ENCODE measurements around the gene CDKN2AIPNL.

The CDKN2AIPNL gene

DNA sequence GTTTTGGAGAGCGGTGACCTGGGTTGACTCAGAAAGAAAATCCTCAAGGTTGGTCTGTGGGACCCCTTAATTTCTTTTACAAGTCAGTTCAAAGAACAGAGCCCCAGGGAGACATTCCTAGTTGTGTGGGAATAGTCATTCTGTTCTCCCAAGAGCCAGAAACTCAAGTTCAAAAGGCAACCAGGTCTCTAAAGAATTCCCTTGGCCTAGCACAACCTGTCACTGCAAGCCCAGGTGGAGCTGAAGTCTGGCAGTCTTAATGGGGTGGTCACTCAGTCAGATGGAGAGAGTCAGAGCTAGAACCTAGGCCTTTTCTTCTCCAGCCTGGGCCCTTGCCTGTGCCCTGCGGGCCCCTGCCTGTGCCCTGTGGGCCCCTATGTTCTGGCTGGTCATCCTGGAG, 37.5 kb upstream of the CDKN2AIPNL start:
- H3K27ac ChIP-seq (ENCODE audit: low read length): no peak overlapping the region
- TF ChIP-seq, protein P1, sequence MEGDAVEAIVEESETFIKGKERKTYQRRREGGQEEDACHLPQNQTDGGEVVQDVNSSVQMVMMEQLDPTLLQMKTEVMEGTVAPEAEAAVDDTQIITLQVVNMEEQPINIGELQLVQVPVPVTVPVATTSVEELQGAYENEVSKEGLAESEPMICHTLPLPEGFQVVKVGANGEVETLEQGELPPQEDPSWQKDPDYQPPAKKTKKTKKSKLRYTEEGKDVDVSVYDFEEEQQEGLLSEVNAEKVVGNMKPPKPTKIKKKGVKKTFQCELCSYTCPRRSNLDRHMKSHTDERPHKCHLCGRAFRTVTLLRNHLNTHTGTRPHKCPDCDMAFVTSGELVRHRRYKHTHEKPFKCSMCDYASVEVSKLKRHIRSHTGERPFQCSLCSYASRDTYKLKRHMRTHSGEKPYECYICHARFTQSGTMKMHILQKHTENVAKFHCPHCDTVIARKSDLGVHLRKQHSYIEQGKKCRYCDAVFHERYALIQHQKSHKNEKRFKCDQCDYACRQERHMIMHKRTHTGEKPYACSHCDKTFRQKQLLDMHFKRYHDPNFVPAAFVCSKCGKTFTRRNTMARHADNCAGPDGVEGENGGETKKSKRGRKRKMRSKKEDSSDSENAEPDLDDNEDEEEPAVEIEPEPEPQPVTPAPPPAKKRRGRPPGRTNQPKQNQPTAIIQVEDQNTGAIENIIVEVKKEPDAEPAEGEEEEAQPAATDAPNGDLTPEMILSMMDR (IDR thresholded peaks at IDR 0.05; ENCODE audit: low read length): no peak
- TF ChIP-seq EZH2 (optimal IDR thresholded peaks at IDR 0.05; ENCODE audit: low read depth, low read length): no peak
- no peak for TF ChIP-seq EZH2phosphoT487 (IDR thresholded peaks at IDR 0.05; ENCODE audit: low read length)
- no peaks in the 10 kb centered on the region for H3K79me2 ChIP-seq (ENCODE audit: low read length)
- no peak overlapping the region for H2AFZ ChIP-seq (ENCODE audit: low read length)
- no peak overlapping the region for H3K9ac ChIP-seq (ENCODE audit: low read length)
- no peak overlapping the region for H3K4me2 ChIP-seq (ENCODE audit: low read depth, low read length)
- H3K27me3 ChIP-seq (replicated peaks; ENCODE audit: insufficient read depth, low read length): no peaks in the 10 kb centered on the region
- no peaks in the 10 kb centered on the region for H3K36me3 ChIP-seq (replicated peaks; ENCODE audit: insufficient read depth, low read length)
- H3K9me2 ChIP-seq (replicated peaks; ENCODE audit: insufficient read depth, low read length): no peaks in the 10 kb centered on the region
- H4K20me1 ChIP-seq (ENCODE audit: insufficient read depth, low read length): no peaks in the 10 kb centered on the region
- no peaks in the 10 kb centered on the region for H3K9me3 ChIP-seq (replicated peaks; ENCODE audit: insufficient read depth, low read length)
- DNase-seq: no peak
- no peak overlapping the region for H3K4me3 ChIP-seq (ENCODE audit: low read length)
- H3K4me1 ChIP-seq (ENCODE audit: low read length): no peaks in the 10 kb centered on the region
- no peaks in the 10 kb centered on the region for H3F3A ChIP-seq (ENCODE audit: insufficient read depth, low read length)

- H3K9me3 ChIP-seq (replicated peaks; ENCODE audit: insufficient read depth, low read length): no peaks in the 10 kb centered on the region
Measured at GRCh38 chr5:134447815-134448520, 36.3 kb upstream of the CDKN2AIPNL start.

GRCh38 chr5:134446938-134447337, 35.3 kb upstream of the CDKN2AIPNL start:
- no peak overlapping the region for H3K27ac ChIP-seq (ENCODE audit: low read length)
- no peaks in the 10 kb centered on the region for H3K4me1 ChIP-seq (ENCODE audit: low read length)
- H3K9me3 ChIP-seq (replicated peaks; ENCODE audit: insufficient read depth, low read length): no peaks in the 10 kb centered on the region
- H3K79me2 ChIP-seq (ENCODE audit: low read length): no peaks in the 10 kb centered on the region
- H3F3A ChIP-seq (ENCODE audit: insufficient read depth, low read length): no peaks in the 10 kb centered on the region
- H3K27me3 ChIP-seq (replicated peaks; ENCODE audit: insufficient read depth, low read length): no peaks in the 10 kb centered on the region
- no peaks in the 10 kb centered on the region for H3K36me3 ChIP-seq (replicated peaks; ENCODE audit: insufficient read depth, low read length)
- no peaks in the 10 kb centered on the region for H3K9me2 ChIP-seq (replicated peaks; ENCODE audit: insufficient read depth, low read length)
- H3K4me3 ChIP-seq (ENCODE audit: low read length): no peak overlapping the region
- TF ChIP-seq EZH2 (optimal IDR thresholded peaks at IDR 0.05; ENCODE audit: low read depth, low read length) (no peak), EZH2phosphoT487 (IDR thresholded peaks at IDR 0.05; ENCODE audit: low read length) (no peak)
- TF ChIP-seq, protein P1 (IDR thresholded peaks at IDR 0.05; ENCODE audit: low read length): no peak
- H3K4me2 ChIP-seq (ENCODE audit: low read depth, low read length): no peak overlapping the region
- no peaks in the 10 kb centered on the region for H4K20me1 ChIP-seq (ENCODE audit: insufficient read depth, low read length)
- no peak for DNase-seq
- no peak overlapping the region for H2AFZ ChIP-seq (ENCODE audit: low read length)
- no peak overlapping the region for H3K9ac ChIP-seq (ENCODE audit: low read length)

More at GRCh38 chr5:134447815-134448520, 36.3 kb upstream of the CDKN2AIPNL start:
- H3K79me2 ChIP-seq (ENCODE audit: low read length): no peaks in the 10 kb centered on the region
- DNase-seq: no peak
- H3K36me3 ChIP-seq (replicated peaks; ENCODE audit: insufficient read depth, low read length): no peaks in the 10 kb centered on the region
- H3K27me3 ChIP-seq (replicated peaks; ENCODE audit: insufficient read depth, low read length): no peaks in the 10 kb centered on the region
- H2AFZ ChIP-seq (ENCODE audit: low read length): no peak overlapping the region
- no peak overlapping the region for H3K9ac ChIP-seq (ENCODE audit: low read length)
- no peak for TF ChIP-seq EZH2 (optimal IDR thresholded peaks at IDR 0.05; ENCODE audit: low read depth, low read length)
- TF ChIP-seq EZH2phosphoT487 (IDR thresholded peaks at IDR 0.05; ENCODE audit: low read length): no peak
- TF ChIP-seq, protein P1 (IDR thresholded peaks at IDR 0.05; ENCODE audit: low read length): no peak
- no peak overlapping the region for H3K27ac ChIP-seq (ENCODE audit: low read length)
- no peaks in the 10 kb centered on the region for H3K4me1 ChIP-seq (ENCODE audit: low read length)
- H3F3A ChIP-seq (ENCODE audit: insufficient read depth, low read length): no peaks in the 10 kb centered on the region
- H3K9me2 ChIP-seq (replicated peaks; ENCODE audit: insufficient read depth, low read length): no peaks in the 10 kb centered on the region
- H3K4me3 ChIP-seq (ENCODE audit: low read length): no peak overlapping the region
- H3K4me2 ChIP-seq (ENCODE audit: low read depth, low read length): no peak overlapping the region
- H4K20me1 ChIP-seq (ENCODE audit: insufficient read depth, low read length): no peaks in the 10 kb centered on the region
